Measurements from ENCODE around the gene PPP6R3. TPM values are rescaled to one million over a fixed set of nuclear protein-coding genes. Genes with fewer than 3 reads are reported as not detected.

The PPP6R3 gene
- total and polyA plus RNA-seq, 9 donors = 44.3 to 80.9 (median 52.2) TPM

DNA sequence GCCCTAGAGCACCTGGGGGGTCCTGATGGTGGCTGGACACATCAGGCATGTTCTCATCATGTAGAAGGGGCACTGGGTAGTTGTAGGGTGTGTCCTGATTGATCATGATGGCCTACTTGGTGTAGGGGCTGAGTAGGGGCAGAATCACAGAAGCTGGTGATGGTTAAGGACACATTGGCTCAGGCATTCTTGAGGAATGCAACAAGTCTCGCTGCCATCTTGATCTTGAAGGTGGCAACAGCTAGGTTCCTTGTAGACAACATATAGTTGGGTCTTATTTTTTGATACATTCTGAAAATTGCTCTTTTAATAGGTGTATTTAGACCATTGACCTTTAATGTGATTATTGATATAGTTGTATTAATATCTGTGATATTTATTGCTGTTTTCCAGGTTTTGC lies 28.1 kb downstream of the PPP6R3 start:
- Histone ChIP-seq H3K4me3 (ENCODE audit: low read length) (no peak overlapping the region), H3K27me3 (ENCODE audit: control insufficient read depth, insufficient read depth, low read length) (no peaks in the 10 kb centered on the region), H3K36me3 (ENCODE audit: control insufficient read depth, insufficient read depth, low read length) (peaks cover 3% of the 10 kb centered on the region), H3K9me3 (replicated peaks; ENCODE audit: control insufficient read depth, low read depth, low read length) (peaks cover 3% of the 10 kb centered on the region), H3K4me1 (ENCODE audit: control insufficient read depth, insufficient read depth, low read length) (no peaks in the 10 kb centered on the region), H3K27ac (ENCODE audit: low read length) (no peak overlapping the region)
- DNase-seq = no peak
- WGBS (ENCODE audit: insufficient coverage) = no CpG with 5 or more reads among the region's 1 CpG

DNA sequence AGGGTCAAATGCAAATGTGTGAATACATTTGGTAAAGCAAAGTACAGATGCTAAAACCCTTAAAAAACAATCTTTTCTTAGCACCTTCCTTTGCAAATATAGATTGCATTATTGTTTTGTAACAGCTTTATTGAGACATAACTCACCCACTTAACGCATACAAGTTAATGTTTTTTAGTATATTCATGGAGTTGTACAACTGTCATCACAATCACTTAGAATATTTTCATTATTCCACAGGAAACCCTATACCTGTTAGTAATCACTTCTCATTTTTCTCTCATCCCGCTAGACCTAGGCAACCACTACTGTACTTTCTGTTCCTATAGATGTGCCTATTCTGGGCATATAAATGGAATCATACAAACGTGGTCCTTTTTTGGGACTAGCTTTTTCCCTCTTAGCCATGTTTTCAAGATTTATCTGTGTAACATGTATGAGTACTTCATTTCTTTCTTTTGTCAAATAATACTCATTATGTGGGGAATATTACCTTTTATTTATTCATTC lies 34.7 kb downstream of the PPP6R3 start:
- Histone ChIP-seq H3K9me3 (replicated peaks; ENCODE audit: control insufficient read depth, low read depth, low read length) (no peaks in the 10 kb centered on the region), H3K4me3 (ENCODE audit: low read length) (no peak overlapping the region), H3K27me3 (ENCODE audit: control insufficient read depth, insufficient read depth, low read length) (no peaks in the 10 kb centered on the region), H3K27ac (ENCODE audit: low read length) (no peak overlapping the region), H3K4me1 (ENCODE audit: control insufficient read depth, insufficient read depth, low read length) (peaks cover 4% of the 10 kb centered on the region), H3K36me3 (ENCODE audit: control insufficient read depth, insufficient read depth, low read length) (peaks cover 3% of the 10 kb centered on the region)
- no peak for DNase-seq
- WGBS (ENCODE audit: insufficient coverage) = no CpG with 5 or more reads among the region's 3 CpGs

DNA sequence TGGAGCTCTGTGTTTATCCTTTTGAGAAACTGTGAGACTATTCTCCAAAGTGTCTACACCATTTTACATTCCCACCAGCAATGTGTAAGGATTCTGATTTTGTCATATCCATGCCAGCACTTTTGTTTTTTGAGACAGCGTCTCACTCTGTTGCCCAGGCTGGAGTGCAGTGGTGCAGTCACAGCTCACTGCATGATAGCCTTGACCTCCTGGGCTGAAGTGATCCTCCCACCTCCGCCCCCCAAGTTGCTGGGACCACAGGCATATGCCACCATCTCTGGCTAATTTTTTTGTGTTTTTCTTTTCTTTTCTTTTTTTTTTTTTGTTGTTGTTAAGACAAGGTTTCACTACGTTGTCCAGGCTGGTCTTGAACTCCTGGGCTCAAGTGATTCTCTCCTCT lies 35.3 kb downstream of the PPP6R3 start:
- Histone ChIP-seq H3K9me3 (replicated peaks; ENCODE audit: control insufficient read depth, low read depth, low read length) (no peaks in the 10 kb centered on the region), H3K27ac (ENCODE audit: low read length) (no peak overlapping the region), H3K4me1 (ENCODE audit: control insufficient read depth, insufficient read depth, low read length) (peaks cover 4% of the 10 kb centered on the region)

DNA sequence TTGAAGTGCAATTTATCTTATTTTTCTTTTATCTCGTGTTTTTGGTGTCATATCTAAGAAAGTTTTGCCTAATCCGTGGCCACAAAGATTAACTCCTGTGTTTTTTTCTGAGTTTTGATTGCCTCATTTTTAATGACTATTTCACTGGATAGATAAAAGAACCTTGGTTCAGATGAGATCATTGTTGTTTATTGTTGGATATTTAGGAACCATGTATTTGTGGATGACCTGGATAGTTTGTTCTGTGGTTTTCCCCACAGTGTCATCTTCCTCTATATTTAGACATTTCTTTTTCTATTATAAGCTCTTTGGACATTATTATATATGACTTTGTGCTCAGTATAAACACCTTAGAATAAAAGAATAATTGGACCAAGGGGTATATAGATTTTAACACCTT lies 37.2 kb downstream of the PPP6R3 start:
- Histone ChIP-seq H3K4me1 (ENCODE audit: control insufficient read depth, insufficient read depth, low read length) (peaks cover 4% of the 10 kb centered on the region), H3K27me3 (ENCODE audit: control insufficient read depth, insufficient read depth, low read length) (no peaks in the 10 kb centered on the region), H3K4me3 (ENCODE audit: low read length) (no peak overlapping the region), H3K9me3 (replicated peaks; ENCODE audit: control insufficient read depth, low read depth, low read length) (no peaks in the 10 kb centered on the region), H3K27ac (ENCODE audit: low read length) (no peak overlapping the region), H3K36me3 (ENCODE audit: control insufficient read depth, insufficient read depth, low read length) (no peaks in the 10 kb centered on the region)
- no peak for DNase-seq
- WGBS (ENCODE audit: insufficient coverage) = no CpG with 5 or more reads among the region's 2 CpGs

More for the DNA sequence above, 35.3 kb downstream of the PPP6R3 start:
- WGBS (ENCODE audit: insufficient coverage) = 100% methylated on average over 1 of the region's 3 CpGs
- peaks cover 3% of the 10 kb centered on the region for H3K36me3 ChIP-seq (ENCODE audit: control insufficient read depth, insufficient read depth, low read length)
- no peak for DNase-seq
- no peaks in the 10 kb centered on the region for H3K27me3 ChIP-seq (ENCODE audit: control insufficient read depth, insufficient read depth, low read length)
- no peak overlapping the region for H3K4me3 ChIP-seq (ENCODE audit: low read length)

DNA sequence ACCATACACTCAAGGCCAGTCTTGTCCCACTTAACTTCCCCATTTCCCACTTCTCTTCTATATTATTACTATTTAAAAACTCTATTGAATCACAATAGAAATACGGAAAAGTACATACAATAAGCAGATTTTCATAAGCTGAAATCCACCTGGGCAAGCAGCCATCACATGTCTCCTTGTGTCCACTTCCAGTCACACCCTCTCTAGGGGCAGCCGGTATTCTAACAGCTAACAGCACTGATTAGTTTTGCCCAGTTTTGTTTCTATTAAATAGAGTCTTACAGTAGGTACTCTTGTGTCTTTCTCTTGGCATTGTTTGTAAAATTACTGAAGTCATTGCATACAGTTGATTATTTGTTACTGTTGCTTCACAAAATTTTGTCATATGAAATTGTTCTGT lies 37.8 kb downstream of the PPP6R3 start:
- Histone ChIP-seq H3K4me1 (ENCODE audit: control insufficient read depth, insufficient read depth, low read length) (peaks cover 6% of the 10 kb centered on the region), H3K4me3 (ENCODE audit: low read length) (no peak overlapping the region), H3K27ac (ENCODE audit: low read length) (no peak overlapping the region), H3K36me3 (ENCODE audit: control insufficient read depth, insufficient read depth, low read length) (no peaks in the 10 kb centered on the region), H3K9me3 (replicated peaks; ENCODE audit: control insufficient read depth, low read depth, low read length) (no peaks in the 10 kb centered on the region), H3K27me3 (ENCODE audit: control insufficient read depth, insufficient read depth, low read length) (no peaks in the 10 kb centered on the region)
- WGBS (ENCODE audit: insufficient coverage) = 38% methylated on average over 1 of the region's 2 CpGs
- peak; percentile 63 for DNase-seq

DNA sequence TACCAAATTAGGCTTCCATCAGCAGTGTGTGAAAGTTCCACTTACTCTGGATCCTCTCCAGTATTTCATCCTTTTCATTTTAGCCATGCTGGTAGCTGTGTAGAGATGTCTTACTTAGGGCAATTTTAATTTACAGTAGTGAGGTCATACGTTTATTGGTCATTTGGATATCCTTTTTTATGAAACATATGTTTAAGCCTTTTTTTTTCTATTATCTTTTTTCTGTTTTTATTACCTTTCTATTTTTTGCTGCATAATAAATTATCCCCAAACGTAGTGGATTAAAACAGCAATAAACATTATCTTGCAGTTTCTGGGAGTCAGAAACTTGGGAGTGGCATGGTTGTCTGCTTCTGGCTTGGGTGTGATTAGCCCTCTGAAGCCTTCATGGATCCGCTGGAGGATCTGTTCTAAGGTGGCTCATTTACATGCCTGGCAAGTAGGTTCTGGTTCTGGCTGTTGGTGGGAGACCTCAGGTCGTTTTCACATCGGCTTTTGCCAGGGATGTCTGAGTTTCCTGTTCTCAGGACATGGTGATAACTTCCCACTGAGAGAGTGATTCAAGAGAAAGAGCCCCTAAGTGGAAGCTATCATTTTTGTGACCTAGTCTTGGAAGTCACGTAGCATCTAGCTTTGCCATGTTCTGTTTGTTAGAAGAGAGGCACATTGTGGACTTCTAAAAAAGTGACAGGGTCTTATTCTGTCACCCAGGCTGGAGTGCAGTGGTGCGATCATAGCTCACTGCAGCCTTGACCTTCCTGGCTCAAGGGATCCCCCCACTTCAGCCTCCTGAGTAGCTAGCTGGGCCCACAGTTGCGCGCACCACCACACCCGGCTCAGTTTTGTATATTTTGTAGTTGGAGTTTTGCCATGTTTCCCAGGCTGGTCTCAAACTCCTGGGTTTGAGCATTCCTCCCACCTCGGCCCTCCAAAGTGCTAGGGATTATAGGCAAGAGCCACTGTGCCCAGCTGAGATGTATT lies 38.6 kb downstream of the PPP6R3 start:
- WGBS (ENCODE audit: insufficient coverage) = 48% methylated on average over 3 of the region's 11 CpGs
- no peak overlapping the region for H3K27ac ChIP-seq (ENCODE audit: low read length)
- H3K27me3 ChIP-seq (ENCODE audit: control insufficient read depth, insufficient read depth, low read length) = no peaks in the 10 kb centered on the region
- H3K4me3 ChIP-seq (ENCODE audit: low read length) = no peak overlapping the region
- no peak for DNase-seq
- H3K4me1 ChIP-seq (ENCODE audit: control insufficient read depth, insufficient read depth, low read length) = peaks cover 10% of the 10 kb centered on the region
- H3K36me3 ChIP-seq (ENCODE audit: control insufficient read depth, insufficient read depth, low read length) = no peaks in the 10 kb centered on the region
- H3K9me3 ChIP-seq (replicated peaks; ENCODE audit: control insufficient read depth, low read depth, low read length) = no peaks in the 10 kb centered on the region

DNA sequence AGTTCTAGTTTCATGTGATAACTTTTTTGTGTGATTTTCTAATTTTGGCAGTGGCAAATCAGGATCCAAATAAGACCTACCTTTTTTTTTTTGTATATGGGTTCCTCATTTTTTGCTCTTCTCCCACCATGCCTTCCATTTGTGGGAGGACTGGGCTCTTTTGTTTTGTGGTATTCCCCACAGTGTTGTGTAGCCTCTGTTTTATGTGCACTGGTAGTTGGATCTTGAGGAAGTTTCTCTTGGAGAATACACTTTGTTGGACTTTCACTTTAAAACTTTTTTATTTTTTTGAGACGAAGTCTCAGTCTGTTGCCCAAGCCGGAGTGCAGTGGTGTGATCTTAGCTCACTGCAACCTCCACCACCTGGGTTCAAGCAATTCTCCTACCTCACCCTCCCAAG lies 39.7 kb downstream of the PPP6R3 start:
- Histone ChIP-seq H3K4me1 (ENCODE audit: control insufficient read depth, insufficient read depth, low read length) (peaks cover 10% of the 10 kb centered on the region), H3K27me3 (ENCODE audit: control insufficient read depth, insufficient read depth, low read length) (no peaks in the 10 kb centered on the region), H3K4me3 (ENCODE audit: low read length) (no peak overlapping the region), H3K9me3 (replicated peaks; ENCODE audit: control insufficient read depth, low read depth, low read length) (no peaks in the 10 kb centered on the region), H3K27ac (ENCODE audit: low read length) (no peak overlapping the region), H3K36me3 (ENCODE audit: control insufficient read depth, insufficient read depth, low read length) (no peaks in the 10 kb centered on the region)
- WGBS (ENCODE audit: insufficient coverage) = no CpG with 5 or more reads among the region's 2 CpGs
- DNase-seq = no peak

DNA sequence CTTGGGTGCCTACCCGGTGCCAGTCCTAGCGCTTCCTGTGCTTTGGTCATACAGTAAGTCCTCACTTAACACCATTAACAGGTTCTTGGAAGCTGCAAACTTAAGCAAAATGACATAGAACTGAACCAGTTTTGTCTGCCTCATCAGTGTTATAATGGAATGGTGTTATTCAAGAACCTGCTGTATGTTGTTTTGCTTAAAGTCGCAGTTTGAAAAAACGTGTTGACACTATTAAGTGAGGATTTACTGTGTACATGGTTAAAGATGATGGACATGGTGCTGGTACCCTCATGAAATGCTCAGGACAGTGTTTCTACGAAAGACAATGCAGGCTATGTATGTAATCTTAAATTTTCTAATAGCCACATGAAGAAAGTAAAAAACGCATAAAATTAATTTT lies 41.3 kb downstream of the PPP6R3 start:
- no peak for DNase-seq
- Histone ChIP-seq H3K27me3 (ENCODE audit: control insufficient read depth, insufficient read depth, low read length) (no peaks in the 10 kb centered on the region), H3K36me3 (ENCODE audit: control insufficient read depth, insufficient read depth, low read length) (no peaks in the 10 kb centered on the region), H3K27ac (ENCODE audit: low read length) (no peak overlapping the region), H3K9me3 (replicated peaks; ENCODE audit: control insufficient read depth, low read depth, low read length) (no peaks in the 10 kb centered on the region), H3K4me3 (ENCODE audit: low read length) (no peak overlapping the region), H3K4me1 (ENCODE audit: control insufficient read depth, insufficient read depth, low read length) (peaks cover 10% of the 10 kb centered on the region)
- WGBS (ENCODE audit: insufficient coverage) = 73% methylated on average over 2 of the region's 6 CpGs

DNA sequence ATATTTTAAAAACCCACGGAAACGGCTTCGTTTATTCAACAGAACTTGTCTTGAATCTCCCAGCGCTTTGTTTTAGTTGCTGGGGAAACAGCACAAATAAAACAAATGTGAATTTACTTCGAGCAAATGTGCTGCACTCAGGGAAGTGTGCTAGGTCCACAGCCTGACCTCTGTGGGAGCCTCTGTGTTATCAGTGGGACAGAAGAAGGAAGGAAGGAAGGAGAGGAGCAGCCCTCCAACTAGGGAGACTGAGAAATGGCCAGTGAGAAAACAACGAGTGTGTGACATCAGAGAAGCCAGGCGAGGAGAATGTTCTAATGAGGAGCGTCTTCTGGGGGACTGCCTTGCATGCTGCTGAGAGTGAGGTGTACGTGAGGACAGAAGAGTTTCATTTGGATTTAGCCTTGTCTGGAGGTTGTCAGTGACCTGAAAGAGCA lies 42.7 kb downstream of the PPP6R3 start:
- no peak overlapping the region for H3K4me3 ChIP-seq (ENCODE audit: low read length)
- no peaks in the 10 kb centered on the region for H3K9me3 ChIP-seq (replicated peaks; ENCODE audit: control insufficient read depth, low read depth, low read length)
- no peaks in the 10 kb centered on the region for H3K36me3 ChIP-seq (ENCODE audit: control insufficient read depth, insufficient read depth, low read length)
- H3K4me1 ChIP-seq (ENCODE audit: control insufficient read depth, insufficient read depth, low read length) = peaks cover 9% of the 10 kb centered on the region
- peak; percentile 80 for DNase-seq
- H3K27me3 ChIP-seq (ENCODE audit: control insufficient read depth, insufficient read depth, low read length) = no peaks in the 10 kb centered on the region
- WGBS (ENCODE audit: insufficient coverage) = 25% methylated on average over 5 of the region's 9 CpGs
- H3K27ac ChIP-seq (ENCODE audit: low read length) = peak overlapping the region; percentile 62

DNA sequence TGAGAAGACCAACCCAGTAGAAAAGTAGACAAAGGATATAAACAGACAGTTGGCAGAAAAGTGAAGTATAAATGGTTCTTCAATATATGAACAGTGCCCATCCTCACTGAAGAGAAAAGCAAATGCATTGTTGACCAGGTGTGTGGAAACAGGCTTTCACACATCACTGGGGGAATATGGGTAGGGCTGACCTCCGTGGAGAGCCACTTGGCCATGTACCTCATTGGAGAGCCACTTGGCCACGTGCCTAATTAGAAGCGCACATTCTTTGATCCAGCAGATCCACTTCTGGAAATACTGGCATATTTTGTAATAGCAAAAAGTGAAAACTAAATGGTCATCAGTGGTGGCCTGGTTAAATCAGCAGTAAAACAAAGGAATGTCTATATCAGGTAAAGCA lies 43.2 kb downstream of the PPP6R3 start:
- 40% methylated on average over 1 of the region's 3 CpGs for WGBS (ENCODE audit: insufficient coverage)
- peaks cover 8% of the 10 kb centered on the region for H3K4me1 ChIP-seq (ENCODE audit: control insufficient read depth, insufficient read depth, low read length)
- no peak overlapping the region for H3K4me3 ChIP-seq (ENCODE audit: low read length)
- no peak for DNase-seq
- no peak overlapping the region for H3K27ac ChIP-seq (ENCODE audit: low read length)
- no peaks in the 10 kb centered on the region for H3K36me3 ChIP-seq (ENCODE audit: control insufficient read depth, insufficient read depth, low read length)
- no peaks in the 10 kb centered on the region for H3K9me3 ChIP-seq (replicated peaks; ENCODE audit: control insufficient read depth, low read depth, low read length)
- H3K27me3 ChIP-seq (ENCODE audit: control insufficient read depth, insufficient read depth, low read length) = no peaks in the 10 kb centered on the region
